AG10803 (cell line): Measurements from ENCODE around the gene OLA1.

Source experiments
- DNase-seq: peaks from one replicate; pipeline ENCODE4 v3.0.0; 2010; ENCODE audit warnings: low read depth
- H3K4me3 ChIP-seq: 2 replicates; pipeline ENCODE4 v1.5.1; 2011; ENCODE audit warnings: mild to moderate bottlenecking, low read length, control low read depth
- CTCF ChIP-seq: conservative IDR thresholded peaks from 2 replicates; pipeline ENCODE4 v1.5.1; 2011; ENCODE audit warnings: mild to moderate bottlenecking, low read length, control low read depth, inconsistent platforms

Gene OLA1

GRCh38 chr2:174044556-174044955 lies 203.8 kb downstream of the OLA1 start:
- no peak overlapping the region for H3K4me3 ChIP-seq
- TF ChIP-seq CTCF, result no peak; the same call in 1 of the 2 replicates
- DNase-seq, result no peak

GRCh38 chr2:174040417-174040701 lies 208.0 kb downstream of the OLA1 start:
- no peak for DNase-seq
- TF ChIP-seq CTCF, result no peak

GRCh38 chr2:174039551-174040416 lies 208.5 kb downstream of the OLA1 start:
- peak; percentile 94 for DNase-seq
- TF ChIP-seq CTCF, result peak; percentile 94
- peak overlapping the region; percentile 26 for H3K4me3 ChIP-seq

More at GRCh38 chr2:174040417-174040701, 208.0 kb downstream of the OLA1 start:
- no peak overlapping the region for H3K4me3 ChIP-seq

- H3K4me3 ChIP-seq, result no peak overlapping the region
- DNase-seq, result no peak
- no peak for TF ChIP-seq CTCF
Measured at GRCh38 chr2:174038462-174038861, 209.9 kb downstream of the OLA1 start.

GRCh38 chr2:174036825-174037224 lies 211.5 kb downstream of the OLA1 start:
- no peak for DNase-seq
- H3K4me3 ChIP-seq, result no peak overlapping the region
- TF ChIP-seq CTCF, result no peak

- peak overlapping the region; percentile 22 for H3K4me3 ChIP-seq
- peak; percentile 60 for TF ChIP-seq CTCF
- peak; percentile 62 for DNase-seq
Measured at GRCh38 chr2:174035981-174036742, 212.2 kb downstream of the OLA1 start.
